Glomerular visceral epithelial cell (primary cell): Measurements from ENCODE around the gene ANTXRL.
"Not testable (repeated sequence)": the region's sequence is repeated elsewhere in the genome, so short reads cannot be mapped to it uniquely, and the experiment has no call there.

Experiments
- DNase-seq: peaks from one replicate; pipeline ENCODE4 v3.0.0-alpha.2; 2016; ENCODE audit errors: extremely low spot score

The ANTXRL gene

GRCh38 chr10:46330894-46331293, 44.1 kb downstream of the ANTXRL start:
- DNase-seq: no peak

DNA sequence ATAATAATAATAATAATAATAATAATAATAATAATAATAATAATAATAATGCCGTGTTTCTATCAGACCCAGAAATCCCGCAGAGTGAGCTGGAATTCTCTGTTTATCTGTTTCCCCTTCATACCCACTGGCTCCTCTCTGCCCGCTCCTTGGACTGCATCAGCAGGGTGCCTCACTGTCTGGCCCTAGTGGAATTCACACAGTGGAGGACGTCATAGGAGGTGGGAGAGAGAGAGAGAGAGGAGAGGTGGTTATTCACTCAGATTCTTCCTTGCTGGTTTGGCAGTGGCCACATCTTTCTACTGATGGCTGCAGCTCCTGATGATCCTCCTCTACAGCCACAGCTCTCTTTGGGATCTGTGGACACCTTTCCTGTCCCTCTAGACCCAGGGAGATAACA, 78.7 kb downstream of the ANTXRL start:
- DNase-seq: not testable (repeated sequence)

- not testable (repeated sequence) for DNase-seq
Measured at GRCh38 chr10:46367209-46367608, 80.4 kb downstream of the ANTXRL start.

DNA sequence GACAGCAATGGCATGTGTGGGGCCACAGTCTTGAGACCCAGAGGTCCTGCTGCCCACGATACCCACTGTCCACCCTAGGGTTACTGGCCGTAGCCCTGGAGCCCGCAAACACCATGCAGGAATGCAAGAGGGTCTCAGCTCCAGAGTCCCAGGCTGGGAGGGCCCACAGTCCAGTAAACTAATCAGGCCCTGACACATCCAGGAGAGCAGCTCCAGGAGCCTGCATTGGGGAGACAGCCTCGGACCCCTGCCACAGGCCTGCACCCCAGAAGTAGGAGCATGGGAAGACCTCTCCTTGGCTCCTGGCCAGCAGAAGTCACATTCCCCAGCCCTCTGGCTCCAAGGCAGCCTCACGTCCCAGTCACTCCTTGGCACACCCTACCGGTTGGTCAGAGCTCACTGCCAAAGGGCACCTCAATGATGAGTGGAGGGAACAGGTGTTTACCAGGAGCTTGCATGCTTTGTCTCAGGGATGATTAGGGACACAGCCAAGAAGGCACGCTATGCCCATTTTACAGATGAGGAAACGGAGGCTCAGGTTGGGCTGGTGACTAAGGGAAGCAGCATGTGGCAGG, 81.0 kb downstream of the ANTXRL start:
- DNase-seq: not testable (repeated sequence)

DNA sequence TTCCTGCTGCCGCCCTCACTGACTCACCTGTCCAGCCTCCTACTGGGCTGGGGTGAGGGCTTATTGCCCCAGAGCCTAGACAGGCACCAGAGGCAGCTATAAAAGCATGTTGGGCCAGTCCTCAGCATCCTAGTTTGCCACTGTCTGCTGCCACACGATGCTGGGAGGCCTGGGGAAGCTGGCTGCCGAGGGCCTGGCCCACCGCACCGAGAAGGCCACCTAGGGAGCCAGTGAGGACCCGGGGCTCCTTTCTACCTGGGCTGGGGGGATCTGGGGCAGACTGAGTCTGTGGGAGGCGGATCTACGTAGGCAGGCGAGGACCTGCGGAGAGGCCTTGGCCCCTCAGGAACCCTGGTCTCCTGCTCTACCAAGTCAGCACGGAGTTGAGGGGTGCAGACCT, 82.2 kb downstream of the ANTXRL start:
- DNase-seq: not testable (repeated sequence)

DNA sequence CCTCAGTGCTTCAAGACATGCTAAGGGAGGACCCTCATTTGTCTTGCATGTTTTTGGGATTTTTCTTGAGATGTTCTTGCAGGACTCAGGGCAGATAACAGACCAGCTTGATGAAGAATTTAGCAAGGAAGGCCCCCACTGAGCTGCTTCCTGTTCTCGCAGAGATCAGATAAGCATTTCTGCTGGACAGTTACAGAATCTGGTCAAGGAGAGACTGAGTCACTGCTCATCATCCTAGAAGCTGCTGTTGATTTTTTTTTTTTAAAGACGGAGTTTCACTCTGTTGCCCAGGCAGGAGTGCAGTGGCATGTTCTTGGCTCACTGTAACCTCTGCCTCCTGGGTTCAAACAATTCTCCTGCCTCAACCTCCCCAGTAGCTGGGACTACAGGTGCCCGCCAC, 87.6 kb downstream of the ANTXRL start:
- DNase-seq: not testable (repeated sequence)

- DNase-seq: not testable (repeated sequence)
Measured at GRCh38 chr10:46375406-46375805, 88.6 kb downstream of the ANTXRL start, which contains the start of gene ANXA8L1. ANXA8L1 (plus strand) TSS chr10:46375776; CDS start chr10:46375852, 76 bp downstream.

DNA sequence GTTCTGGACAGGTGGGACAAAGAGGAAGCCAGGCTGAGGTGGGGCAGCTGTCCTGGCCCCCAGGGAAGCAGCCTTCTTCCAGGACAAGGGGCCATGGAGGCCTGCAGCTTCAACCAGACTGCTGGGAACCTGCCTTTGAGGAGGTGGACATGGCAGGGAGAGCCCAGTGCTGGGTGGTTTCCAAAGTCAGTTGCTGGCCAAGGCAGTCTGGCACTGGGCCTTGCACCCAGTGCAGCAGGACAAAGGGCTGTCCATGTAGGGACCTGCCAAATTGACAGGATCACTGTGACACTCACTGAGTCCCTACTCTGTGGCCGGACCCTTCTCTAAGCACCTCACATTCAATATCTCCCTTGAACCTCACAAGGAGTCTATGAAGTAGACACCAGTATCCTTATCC, 90.2 kb downstream of the ANTXRL start:
- not testable (repeated sequence) for DNase-seq

- DNase-seq: not testable (repeated sequence)
Measured at GRCh38 chr10:46377651-46378050, 90.9 kb downstream of the ANTXRL start.

GRCh38 chr10:46378108-46378507, 91.3 kb downstream of the ANTXRL start:
- DNase-seq: not testable (repeated sequence)

- not testable (repeated sequence) for DNase-seq
Measured at GRCh38 chr10:46379233-46379848, 92.5 kb downstream of the ANTXRL start.
